ENCODE data around the gene TSHZ3.
A peak's percentile ranks its signal among the peaks of the same experiment; 100 is the strongest.

The TSHZ3 gene

DNA sequence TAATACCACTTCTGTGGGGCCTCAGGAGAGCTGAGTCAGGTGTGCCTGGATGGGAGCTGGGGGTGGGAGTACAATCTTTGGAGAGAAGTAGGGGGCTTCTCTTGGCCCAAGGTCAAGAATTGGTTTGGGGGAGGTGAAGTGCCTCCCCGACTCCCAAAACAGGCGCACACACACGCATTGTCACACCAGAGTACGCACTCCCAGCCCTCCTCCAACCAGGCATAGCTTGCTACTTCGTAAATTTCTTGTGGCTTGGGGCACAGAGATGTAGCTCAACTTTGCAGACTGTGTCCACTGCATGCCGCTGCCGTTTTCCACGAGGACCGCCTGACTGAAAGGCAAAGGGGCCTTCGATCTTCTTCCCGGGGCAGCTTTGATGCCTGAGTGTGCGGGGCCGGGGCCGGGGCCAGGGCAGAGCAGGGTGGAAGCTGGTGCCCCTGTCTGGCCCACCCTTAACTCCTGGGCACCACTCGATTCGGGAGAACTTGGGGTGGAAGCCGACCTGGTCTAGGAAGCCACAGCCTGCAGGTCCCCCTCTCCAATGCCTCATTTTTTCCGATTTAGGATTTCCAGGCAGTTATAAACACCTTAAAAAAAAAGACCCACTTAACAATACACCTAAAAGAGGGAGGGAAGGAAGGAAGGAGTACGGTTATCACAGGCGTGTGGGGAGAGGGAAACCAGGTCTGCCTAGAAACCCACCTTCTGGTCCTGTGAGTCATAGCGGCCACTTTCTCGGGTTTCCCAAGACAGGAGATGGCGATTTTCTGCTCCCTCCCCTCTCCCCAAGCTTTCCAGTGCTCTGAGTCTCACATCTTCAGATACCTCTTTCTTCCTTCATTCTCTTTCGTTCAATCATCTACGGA is 5.8 kb upstream of the TSHZ3 start:
- DNase-seq = no peak

DNA sequence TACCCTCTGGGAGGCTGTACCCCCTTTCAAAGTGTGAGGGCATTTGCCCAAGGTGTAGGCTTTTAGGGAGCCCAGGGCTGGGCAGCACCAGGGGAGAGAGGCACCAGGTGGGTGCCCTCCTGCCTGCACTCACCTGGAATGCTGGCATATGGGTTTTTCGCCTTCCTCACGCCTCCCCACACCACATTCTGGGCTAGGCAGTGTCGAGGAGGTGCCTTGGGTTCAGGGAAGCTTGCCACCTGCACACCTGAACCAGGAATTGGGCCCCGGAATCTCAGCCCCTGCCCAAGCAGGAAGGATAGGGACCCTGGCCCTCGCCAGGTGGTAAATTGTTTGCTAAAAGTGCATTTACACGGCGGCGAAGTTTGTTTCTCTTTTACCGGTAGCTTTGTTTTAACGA is 5.1 kb upstream of the TSHZ3 start:
- no peak for DNase-seq

DNA sequence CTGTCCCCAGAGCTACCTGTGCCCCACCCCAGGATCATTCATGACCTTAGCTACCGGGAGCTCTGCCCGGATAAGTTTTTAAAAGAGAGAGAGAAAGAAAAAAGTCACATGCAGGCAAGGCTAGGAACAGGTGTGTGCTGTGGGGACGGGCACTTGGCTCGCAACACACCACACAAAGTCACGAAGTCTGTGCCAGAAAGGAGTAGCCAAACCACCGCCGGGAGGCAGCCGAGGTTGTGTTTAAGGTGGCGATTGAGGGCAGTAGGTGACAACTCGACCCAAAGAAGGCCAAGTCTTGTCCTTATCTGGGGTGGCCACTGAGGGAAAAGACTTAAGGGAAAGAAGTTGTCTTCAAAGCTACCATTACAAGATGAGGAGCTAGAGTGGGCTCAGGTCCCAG is 4.6 kb upstream of the TSHZ3 start:
- no peak for DNase-seq

DNA sequence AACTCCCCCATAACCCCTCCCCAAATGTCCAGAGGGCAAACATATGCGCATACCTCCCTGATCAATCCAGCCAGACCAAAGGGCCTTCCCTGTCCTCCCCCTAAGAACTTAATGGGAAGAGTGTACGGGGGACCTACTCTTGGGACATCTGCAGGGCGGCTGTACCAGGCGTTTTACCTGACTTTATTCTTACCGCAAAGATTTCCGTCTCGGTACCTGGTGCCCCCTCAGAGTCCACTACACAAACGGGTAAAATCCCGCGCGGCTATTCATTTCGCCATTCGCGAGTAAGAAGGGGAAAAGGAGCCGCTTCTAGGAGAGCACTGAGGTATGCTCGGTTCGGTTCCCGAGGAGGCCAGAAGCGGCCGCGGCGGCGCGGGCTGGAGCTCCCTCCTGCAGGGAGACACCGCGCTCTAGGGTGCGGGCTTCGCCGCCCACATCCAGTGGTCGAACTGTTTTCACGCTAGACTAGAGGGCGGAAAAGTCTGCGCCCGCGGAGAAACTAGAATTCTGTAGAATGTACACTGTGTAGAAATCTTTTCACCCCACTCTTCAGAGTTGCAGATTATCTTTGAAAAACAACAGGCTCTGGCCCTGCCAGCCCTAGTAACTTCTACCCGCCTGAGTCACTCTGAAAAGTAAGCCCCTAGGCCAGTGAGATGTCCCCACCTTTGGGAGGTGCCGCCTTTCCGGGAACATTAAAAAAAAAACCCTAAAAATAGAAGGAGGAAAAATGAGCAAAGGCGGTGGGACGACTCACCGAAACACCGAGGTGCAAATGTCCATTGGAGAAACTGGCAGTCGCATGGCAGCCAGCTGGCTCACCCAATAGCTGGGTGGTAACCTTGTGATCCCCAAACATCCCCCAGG is 3.8 kb upstream of the TSHZ3 start:
- DNase-seq = no peak

DNA sequence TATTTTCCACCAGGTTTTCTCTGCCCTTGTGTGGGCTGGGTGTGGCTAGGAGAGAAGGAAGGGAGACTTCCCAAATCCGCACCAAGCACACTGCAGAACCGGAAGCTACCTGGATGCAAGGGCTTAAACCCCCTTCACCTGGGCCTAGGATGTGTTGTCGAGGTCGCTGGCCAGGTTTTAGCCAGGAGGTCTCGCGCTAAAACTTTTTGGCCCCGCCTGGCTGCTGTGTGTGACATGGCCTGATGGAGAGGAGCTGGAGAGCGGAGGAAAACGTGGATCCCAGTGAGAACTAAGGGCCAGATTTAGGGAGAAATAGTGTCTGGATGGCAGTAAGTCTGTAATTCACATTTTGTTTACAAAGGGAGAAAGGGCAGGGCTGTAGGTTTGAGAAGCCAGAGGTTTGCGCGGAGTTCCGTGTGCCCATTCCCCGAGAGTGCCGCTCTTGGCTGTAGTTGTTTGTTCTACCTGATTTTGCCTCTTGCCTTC is 3.1 kb upstream of the TSHZ3 start:
- DNase-seq = no peak

DNA sequence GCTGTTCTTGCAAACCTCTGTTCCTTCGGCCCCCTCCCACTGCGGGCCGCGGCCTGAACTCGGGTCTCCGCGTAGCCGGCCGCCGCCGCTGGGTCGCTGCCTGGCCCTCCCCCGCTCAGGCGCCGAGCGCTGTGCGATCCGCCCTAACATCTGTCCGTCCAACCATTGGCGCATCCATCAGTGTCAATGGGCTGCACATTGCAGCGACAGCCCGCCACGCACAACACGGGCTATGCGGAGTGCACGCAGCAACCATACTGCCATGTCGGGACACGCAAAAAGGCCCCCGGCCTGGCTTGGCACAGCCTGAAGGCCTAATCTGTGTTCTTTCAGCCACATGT is 2.6 kb upstream of the TSHZ3 start:
- DNase-seq = no peak

DNA sequence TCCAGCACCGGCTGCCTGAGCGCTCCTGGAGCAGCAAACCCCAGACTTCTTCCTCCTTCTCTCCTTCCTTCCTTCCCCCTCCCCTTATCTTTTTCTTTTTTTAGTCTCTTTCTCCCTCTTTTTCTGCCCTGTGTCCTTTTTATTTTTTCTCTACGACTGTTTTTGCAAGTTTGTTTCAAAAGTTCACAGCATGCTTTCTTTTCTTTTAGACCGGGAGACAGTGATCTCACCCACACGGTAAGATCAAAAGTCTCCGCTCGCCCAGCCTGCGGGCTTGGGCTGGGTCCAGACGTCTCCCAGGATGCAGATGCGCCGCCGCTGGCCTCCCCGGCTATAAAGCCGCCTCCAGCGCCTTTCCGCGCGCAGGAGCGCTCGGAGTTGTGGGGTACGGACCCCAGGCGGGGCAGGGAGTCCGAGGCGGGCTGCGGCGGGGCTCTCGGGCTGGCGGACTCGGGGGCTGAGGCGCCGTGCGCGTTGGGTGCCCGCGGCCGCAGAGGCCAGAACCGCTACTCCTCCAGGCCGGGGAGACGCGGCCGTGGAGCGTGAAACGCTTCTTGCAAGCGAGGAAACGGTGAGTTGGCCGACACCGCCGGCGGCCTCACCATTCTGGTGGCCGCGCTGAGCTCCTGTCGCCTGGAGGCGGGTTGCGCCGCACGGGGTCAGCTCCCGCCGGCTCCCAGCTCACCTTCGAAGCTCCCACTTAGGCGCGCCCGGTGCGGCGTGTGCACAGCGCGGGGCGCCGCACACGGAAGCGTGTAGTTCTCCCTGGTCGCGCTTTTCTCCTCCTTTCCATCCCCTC is 2.0 kb upstream of the TSHZ3 start:
- DNase-seq = no peak

DNA sequence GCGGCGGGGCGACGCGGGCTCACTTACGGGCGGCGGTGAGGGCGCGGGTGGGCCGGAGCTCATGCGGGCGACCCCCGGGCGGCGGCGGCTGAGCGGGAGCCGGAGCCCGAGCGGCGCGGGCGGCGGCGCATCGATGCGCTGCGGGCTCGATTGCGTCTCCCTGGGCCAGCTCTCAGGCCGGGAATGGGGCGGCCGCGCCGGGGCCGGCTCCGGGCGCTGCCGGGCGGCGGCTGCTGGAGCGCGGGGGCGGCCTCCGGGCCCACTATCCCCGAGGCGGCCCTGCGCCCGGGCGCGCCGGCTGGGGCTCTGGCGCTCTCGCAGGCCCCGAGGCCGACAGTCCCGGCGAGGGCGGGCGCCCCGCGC is 1.4 kb upstream of the TSHZ3 start:
- peak; percentile 34 for DNase-seq

DNA sequence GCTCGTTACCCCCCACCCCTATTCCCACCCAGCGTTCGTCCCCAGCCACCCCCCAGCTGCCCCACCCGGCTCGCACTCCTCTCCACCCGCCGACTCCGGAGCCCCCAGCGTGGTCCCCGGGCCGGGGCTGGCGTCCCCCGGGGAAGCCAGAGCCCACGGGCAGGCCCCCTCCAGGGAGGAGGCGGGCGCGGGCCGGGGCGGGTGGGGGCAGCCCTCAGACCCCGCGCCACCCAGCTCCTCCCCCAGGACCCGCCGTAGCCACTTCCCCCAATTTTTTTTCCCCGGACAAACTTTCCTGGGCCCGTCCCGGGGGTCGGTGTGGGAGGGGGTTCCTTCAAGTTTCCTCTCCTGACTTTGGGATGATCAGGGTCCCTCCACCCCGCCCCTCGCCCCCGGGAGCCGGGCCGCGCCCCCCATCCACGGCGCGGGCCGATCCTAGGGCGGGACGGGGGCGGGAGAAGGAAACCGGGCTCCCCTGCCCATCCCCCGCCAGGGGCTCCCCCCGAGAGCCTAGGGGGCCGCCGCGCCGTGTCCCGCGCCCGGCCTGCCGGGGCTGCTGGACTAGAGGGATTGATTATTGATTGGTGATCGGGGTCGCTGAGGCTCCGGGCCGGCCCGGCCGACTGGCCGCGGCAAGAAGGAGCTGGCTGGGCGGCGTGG is 927 bp upstream of the TSHZ3 start:
- no peak for DNase-seq

DNA sequence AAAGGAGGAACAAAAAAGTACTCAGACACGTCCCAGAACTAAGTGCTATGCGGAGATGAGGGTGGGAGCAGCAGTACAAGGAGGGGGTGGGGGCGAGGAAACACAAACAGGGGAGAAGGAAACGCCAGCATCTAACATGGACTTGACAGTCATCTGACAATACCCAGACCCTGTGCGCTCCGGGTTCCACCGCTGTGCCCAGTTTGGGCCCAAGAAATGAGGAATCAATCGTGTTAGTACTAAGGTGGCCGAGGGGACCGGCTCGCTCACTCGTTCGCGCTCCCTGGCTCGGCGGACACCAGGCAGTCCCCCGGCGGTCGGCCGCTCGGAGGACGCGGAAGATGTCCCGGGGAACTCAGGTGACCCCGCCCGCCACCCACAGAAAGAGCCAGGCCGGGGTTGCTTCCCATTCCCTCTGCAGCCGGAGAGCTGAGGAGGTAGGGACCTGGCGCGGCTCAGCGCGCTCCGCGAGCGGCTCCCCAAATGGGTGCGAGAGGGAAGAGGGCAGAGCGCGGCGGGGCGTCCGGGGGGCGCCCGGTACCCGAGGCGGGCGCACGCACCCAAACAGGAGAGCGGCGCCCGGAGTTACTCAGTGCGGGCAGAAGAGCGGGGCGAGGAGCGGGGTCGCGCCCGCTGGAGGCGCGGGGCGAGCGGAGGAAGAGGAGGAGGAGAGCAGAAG is 616 bp downstream of the TSHZ3 start:
- no peak for DNase-seq

DNA sequence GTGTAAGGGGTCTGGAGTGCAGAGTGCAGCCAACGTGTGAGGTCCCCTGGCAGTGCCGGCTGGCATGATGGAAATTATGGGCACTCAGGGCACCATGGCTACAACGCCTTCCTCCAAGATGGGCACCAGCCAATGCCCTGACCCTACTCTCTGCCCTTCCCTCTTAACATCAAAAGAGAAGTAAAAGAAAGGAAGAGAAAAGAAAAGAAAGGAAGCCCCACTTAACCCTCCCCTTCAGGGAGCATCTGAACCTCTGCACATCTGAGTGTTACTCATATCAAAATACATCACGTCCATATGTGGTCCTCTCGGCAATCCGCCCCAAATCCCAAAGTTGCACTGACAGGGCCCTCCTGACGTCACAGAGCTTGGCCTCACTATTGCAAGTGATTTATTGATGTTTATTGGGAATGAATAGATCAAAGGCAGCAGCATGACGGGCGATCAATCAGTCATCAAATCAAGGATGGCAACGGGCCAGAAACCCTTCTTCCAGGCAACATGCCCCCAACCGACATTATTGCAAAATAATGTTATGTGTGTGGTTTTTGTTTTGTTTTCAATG is 1.3 kb downstream of the TSHZ3 start:
- no peak for DNase-seq

DNA sequence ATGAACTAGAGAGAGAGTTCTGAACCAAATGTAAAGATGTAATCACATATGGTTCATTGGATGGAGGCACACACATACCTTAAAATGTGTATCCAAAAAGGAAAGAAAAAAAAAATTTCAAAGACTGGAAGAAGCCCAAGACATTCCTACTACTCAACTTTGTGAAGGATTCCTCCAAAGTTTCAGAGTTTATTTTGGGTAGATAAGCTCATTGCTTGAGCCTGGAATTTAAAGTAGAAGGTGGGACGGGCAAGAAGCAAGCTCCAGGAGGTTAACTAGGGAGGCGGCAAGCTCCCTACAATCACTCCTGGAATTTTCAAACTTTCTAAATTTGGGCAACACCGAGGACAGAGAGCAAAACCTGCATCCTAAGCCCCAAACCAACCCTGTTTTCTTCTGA is 1.9 kb downstream of the TSHZ3 start:
- DNase-seq = no peak

DNA sequence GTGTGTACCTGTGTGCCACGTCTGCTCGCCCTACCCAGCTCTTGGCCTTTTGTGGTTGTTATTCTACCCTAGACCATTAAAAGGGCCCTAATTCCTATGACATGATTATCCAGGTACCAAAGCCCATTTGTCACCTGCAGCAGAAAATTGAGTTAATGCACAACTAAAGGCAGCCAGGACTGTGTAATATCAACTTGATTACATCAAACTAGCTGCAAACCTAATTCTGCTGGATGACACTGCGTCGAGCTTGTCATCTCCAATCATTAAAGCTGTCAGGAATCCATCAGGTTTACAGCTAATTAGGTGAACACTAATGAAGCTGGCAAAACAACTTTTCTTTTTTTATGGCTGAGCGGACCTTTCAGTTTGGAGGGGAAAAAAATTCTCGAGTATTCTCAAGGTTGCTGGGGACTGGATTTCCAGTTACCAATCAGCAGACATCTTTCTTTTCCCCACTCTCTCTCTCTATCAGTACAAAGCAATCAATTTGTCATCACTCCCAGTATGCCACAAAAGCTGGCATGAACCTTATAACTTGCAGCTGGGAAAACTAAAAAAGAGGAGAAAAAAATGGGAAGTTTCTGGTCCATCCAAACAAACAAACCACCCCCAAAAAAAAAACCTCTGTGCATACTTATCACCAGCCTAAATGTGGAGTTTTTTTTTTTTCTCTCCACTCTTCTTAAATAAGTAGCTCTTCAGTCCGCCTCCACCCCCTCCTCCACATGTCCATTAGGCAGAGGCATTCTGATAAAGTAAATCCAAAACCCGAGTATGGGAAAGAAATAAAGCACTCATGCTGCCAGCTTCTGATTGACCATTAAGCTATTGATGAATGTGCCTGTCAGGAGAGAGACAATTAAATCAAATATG is 2.8 kb downstream of the TSHZ3 start:
- no peak for DNase-seq

DNA sequence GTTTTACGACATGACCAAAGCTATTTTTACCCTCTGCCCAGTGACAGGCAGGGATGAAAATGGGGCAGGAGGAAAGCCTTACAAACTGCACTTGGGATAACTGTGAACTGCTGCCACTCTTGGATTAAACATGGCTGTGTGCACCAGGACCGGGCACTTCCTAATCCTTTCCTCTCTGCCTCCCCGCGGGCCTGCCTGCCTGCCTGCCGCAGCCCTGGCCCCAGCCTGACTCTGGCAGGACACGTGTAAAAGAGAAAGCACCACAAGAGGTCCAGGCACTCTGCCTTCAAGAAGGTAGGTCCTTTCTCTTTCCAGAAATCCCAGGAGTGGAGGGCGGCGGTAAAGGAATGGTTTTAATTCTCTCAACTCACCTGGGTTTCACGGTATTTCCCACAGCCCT is 4.8 kb downstream of the TSHZ3 start:
- DNase-seq = no peak

DNA sequence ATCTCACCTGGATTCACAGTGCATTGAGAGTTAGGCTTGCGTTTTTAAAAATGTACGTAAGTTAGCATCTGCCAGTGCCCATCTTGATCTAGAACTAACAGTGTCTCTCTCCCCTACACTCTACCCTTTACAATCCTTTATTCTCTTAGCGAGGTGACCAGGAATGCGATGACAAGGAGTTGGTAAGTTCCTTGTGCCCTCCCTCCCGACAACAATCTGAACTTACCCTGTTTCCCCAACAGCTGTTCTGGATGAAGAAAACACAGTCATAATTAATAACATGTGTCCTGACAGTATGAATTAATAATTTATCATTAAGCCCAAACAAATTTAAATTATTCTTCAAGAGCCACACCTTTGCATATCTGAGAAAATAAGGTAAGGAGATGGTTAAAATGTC is 6.3 kb downstream of the TSHZ3 start:
- no peak for DNase-seq

DNA sequence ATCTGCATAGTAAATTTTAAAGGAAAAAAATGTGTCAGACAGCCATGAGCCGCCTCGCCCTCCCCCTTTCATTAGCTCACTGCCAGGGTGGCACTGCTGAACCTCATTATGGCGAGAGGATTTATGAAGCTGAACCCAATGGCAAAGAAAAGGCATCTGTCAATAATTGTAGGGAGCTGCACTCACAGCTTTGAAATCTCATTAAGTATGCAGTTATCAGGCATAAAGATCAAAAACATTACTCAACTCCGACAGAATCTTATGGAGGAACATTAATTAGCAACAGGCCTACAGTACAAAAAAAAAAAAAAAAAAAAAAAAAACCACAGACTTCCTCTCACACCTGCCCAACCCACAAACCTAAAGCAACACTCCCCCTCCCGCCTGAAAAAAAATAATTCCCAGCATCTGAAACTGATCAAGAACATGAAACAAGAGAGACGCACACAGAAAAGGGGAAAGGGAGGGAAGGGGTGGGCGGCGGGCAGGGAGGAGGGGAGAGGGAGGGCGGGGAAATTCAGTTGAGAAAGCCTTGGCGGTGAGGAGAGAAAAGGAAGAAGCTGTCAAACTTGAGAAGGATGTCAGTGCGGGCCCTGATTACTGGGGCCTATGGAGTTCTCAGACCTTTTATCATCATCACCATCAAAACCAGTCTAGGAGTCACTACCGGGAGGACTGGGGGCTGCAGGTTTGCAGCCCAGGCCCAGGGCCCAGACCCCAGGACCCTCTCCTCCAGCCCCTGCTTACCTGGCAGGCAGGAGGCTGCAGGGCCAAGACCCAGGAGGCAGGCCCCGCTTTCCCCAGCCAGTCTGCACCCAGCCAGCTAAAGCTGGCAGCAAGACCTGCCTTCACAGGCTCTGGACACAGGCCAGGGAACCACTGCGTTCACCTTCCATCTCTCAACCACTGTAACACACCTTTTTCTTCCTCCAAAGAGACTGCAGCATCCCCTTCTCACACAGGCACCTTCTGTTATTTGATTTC is 8.9 kb downstream of the TSHZ3 start:
- peak; percentile 67 for DNase-seq

DNA sequence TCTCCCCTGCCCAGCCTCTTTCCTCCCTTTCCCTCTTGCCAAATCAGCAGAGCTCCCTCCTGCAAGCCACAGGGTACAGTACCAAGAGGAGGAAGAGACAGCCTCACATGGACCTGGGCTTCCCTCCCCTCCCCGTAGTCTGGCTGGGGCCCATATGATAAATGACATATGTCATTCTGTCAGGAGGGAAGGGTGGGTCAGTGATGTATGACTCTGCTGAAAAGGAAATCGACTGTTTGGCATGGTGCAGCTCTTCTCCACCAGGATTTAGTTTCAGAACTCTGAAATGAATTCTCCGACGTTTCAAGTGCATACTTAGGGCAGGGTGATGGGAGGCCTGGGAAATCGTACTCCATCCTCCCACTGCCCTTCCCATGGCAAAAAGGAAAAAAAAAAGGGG is 9.8 kb downstream of the TSHZ3 start:
- DNase-seq = no peak

DNA sequence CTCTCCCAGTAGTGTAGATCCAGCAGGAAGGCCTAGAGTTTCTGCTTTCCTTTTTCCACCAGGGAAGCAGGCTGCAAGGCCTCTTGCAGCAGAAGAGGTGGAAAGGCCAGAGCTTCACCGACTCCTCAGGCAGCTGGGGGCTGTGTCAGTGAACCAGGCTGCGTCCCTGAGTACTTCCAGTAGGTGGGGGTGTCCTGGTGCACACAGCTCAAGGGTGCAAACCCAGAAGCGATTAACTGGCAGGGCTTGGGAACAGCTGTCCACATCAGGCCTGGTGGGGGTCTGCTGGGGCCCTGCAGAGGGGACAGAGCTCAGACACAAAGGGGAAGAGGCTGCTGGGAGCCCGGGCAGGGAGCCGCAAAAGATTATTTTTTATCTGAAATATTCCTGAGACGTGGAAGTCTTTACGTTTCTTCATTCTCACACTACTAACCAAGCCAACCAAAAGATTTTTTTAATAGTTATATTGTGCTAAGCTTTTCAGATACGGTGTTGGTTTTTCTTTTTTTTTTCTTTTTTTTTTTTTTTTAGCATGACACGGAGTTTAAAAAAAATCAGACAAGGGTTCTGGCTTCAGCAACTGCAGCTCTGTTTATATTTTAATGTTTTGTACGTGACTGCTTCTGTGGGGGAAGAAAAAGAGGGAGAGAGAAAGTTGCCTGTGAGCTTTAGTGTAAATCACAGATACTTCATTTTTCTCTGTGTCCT is 11.0 kb downstream of the TSHZ3 start:
- peak; percentile 34 for DNase-seq

All from CD4-positive, alpha-beta T cell treated with Interleukin-12 subunit alpha and Interleukin-12 subunit beta, for 1 hour (primary cell).